Lower leg skin (tissue), 3 donors: Measurements from ENCODE around the gene PLA2G4E.

Experiments
- CTCF ChIP-seq, 3 donors: fragments of 450-650 bp; IDR thresholded peaks; one replicate each; pipeline ENCODE4 v1.5.1; 2016; ENCODE audit warnings: antibody characterized with exemption in 3 of 3, mild to moderate bottlenecking in 3 of 3, moderate library complexity in 2 of 3
- POLR2A ChIP-seq, 2 donors: fragments of 450-650 bp; IDR thresholded peaks; one replicate each; pipeline ENCODE4 v1.6.1; 2016 to 2017; ENCODE audit warnings: antibody characterized with exemption in 2 of 2, mild to moderate bottlenecking in 1 of 2, moderate library complexity in 1 of 2

GRCh38 chr15:42018306-42019224 lies 2.3 kb downstream of the PLA2G4E start:
- TF ChIP-seq CTCF (IDR thresholded peaks at IDR 0.05) (no peak), POLR2A (IDR thresholded peaks at IDR 0.05) (no peak)
